Mammary epithelial cell (primary cell): Measurements from ENCODE around the gene APBA3.

Source experiments
- EZH2 ChIP-seq: IDR thresholded peaks from 2 replicates; pipeline ENCODE4 v1.6.1; 2012; ENCODE audit warnings: low read length, inconsistent platforms, borderline replicate concordance
- TF ChIP-seq, protein P1 (sequence below), 2 donors: IDR thresholded peaks in 1 of 2; conservative IDR thresholded peaks in 1 of 2; 2 replicates each; pipeline ENCODE4 v1.5.1; 2011 to 2012; ENCODE audit warnings: inconsistent platforms in 2 of 2, low read length in 2 of 2, mild to moderate bottlenecking in 2 of 2, control low read depth in 1 of 2, low read depth in 1 of 2; ENCODE audit not compliant: insufficient read depth in 1 of 2; ENCODE audit errors: extremely low read depth in 1 of 2

- TF ChIP-seq, protein P1, sequence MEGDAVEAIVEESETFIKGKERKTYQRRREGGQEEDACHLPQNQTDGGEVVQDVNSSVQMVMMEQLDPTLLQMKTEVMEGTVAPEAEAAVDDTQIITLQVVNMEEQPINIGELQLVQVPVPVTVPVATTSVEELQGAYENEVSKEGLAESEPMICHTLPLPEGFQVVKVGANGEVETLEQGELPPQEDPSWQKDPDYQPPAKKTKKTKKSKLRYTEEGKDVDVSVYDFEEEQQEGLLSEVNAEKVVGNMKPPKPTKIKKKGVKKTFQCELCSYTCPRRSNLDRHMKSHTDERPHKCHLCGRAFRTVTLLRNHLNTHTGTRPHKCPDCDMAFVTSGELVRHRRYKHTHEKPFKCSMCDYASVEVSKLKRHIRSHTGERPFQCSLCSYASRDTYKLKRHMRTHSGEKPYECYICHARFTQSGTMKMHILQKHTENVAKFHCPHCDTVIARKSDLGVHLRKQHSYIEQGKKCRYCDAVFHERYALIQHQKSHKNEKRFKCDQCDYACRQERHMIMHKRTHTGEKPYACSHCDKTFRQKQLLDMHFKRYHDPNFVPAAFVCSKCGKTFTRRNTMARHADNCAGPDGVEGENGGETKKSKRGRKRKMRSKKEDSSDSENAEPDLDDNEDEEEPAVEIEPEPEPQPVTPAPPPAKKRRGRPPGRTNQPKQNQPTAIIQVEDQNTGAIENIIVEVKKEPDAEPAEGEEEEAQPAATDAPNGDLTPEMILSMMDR (conservative IDR thresholded peaks at IDR 0.05 in 1 of 2, IDR thresholded peaks at IDR 0.05 in 1 of 2; ENCODE audit: extremely low read depth in 1 of 2, insufficient read depth in 1 of 2, low read depth in 1 of 2, low read length in 2 of 2), result no peak
- TF ChIP-seq EZH2, result no peak
These were observed 7.7 kb downstream of the APBA3 start for GRCh38 chr19:3753631-3754410.
